GM21447 (cell line): ENCODE data around the gene GMDS.

ENCODE experiments used
- ATAC-seq: cut with Tn5 transposase; IDR thresholded peaks from one replicate; pipeline ENCODE4 v1.9.1; 2021; ENCODE audit not compliant: unreplicated experiment

The GMDS gene

DNA sequence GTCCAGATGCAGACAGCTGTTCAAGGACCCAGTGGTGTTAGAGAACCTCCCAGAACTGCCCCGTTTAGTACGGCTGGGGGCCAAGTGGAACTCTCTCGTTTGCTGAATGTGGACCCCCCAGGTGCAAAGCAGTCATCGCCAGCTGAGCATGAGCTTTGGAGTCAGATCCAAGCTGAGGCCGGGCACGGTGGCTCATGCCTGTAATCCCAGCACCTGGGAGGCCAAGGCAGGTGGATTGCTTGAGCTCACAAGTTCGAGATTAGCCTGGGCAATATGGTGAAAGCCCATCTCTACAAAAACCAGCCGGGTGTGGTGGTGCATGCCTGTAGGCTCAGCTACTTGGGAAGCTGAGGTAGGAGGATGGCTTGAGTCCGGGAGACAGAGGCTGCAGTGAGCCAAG is 606.0 kb downstream of the GMDS start:
- ATAC-seq = no peak

DNA sequence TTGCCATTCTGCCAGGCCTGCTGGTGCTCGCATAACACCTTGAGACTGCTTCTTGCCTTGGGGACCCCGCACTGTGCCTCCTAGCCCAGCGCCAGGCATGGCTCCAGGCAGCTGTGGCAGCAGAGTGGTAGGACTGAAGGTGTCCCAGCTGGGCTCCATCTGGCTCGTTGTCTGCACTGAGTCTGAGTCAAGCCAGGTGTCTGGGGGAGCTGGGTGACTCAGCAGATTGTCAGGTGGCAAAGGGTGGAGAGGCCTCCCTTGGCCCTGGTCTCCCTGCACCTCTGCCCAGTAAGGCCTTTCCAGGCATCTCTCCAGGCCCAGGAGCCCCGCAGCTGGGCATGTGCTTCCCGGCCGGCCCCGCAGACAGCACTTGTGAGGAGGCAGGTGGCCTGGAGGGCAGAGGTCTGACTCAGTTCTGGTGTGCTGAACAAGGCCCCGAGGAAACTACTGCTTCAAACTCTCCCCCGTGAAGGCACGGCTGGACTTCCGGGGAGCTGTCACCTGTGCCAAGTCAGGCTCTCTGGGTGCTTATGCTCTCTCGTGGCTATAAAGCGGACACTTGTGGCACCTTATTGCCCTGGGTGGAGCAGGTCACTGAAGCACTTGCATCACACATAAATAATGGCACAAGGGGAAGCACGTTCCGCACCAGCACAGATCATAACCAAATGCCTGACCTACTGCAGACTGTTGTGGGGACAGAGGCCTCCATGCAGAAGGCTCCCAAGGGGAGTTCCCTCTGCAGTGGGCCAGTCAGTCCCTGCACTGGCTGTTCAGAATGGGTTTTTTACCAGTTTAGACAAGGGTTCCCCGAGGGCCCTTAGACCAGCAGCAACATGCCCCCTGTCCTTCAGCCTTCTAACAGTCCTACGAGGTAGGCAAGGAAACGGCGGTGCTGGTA is 608.2 kb downstream of the GMDS start:
- ATAC-seq = no peak

DNA sequence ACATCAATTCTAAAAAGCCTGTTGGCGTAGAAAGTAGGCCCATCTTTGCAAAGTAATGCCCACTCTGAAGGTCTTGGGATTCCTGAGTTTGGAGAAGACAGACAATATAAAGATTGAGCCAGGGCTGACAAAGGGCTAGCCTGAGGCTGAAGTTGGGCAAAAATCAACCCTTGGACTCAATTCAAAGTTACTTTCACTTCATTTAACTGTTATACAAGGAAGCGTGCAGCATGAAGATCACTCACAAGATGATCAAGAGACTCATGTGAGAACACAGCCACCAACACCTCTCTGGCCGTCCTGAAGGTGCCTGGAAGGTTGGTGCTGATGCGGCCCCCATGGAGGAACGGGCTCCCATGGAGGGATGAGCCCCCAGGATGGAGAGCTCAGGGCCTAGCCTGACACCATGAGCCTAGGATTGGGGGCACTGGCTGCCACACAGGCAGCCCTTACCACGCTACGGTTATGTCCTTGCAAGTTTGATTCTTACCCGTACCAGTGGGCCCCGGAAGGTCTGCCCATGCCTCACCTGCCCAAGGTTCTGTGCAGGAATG is 609.1 kb downstream of the GMDS start:
- no peak for ATAC-seq

DNA sequence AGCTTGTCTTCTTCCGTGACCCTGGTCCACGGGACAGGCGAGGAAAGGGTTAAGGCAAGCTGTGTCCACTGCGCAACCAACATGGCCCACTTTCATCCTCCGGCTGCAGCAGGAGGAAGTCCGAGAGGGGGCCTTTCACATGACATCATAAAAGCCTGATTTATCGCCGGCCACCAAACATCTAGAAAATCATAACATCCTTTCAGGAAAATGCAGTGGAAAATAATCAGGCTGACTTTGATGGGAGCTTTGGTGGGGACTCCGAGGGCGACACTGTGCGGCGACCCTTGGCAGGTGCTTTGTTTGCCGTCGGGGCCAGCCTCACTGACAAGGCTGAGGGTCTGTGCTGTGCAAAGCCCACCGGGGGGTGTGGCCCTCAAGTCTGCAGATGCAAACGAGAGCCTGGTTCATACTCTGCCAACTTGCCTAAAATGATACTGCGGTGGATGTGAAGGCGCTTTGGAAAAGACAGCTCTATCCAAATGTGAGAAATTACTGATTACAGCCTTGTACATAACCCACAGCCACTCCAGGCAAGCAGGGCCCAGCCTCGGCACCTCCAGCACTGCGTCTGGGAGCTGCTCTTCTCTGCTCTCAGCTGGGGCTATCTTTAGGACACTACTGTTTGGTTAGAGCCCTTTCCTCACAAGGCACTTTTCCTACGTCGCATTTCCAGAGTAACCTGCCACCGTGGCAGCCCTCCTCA is 609.9 kb downstream of the GMDS start:
- no peak for ATAC-seq

DNA sequence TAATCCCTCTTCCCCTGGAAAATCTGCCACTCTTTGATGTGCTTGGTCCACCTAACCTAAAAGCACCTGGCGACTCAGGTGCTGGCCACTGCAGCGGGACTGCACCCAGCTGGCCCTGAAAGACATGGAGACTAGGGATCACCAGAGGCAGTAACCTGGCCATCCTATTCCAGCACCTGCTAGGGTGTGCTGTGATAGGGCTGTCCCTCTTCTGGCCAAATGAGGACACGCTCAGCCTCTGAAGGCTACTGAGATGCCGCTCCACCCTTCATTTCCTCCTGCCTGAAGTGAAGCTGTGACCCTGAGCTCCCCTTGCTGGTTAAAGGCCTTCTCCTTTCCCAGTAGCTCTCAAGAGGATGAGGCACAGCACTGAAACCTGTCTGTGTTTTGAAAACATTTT is 611.3 kb downstream of the GMDS start:
- ATAC-seq = no peak

GRCh38 chr6:1633366-1634021 is 611.9 kb downstream of the GMDS start:
- no peak for ATAC-seq

- ATAC-seq = no peak
Measured at GRCh38 chr6:1631251-1631650, 614.2 kb downstream of the GMDS start.

- no peak for ATAC-seq
Measured at GRCh38 chr6:1630771-1631217, 614.6 kb downstream of the GMDS start.

DNA sequence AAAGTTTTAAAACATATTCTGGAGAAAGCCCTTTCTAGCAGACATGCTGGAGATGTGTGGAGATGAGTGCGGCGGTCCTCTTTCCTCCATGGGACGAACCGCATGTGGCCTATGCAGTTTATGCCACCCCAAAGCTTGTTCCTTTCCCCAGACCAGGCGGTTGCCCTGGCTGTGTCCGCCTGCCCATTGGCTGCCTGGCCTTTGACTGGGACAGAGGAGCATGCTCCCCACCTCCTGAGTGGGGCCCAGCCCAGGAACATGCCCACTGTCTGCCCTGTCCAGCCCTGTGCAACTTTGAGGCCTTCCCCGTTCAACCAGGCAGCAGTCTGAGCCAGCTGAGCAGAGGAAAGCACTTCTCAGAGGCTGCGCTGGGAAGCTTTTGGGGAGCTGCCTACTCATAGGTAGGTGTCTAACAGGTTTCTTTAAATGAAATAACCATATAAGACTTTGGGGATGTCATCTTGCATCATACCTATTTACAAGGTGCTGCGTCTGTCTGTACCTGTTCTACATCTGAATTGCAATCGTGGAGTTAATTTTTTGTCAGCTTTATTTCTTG is 615.1 kb downstream of the GMDS start:
- no peak for ATAC-seq

DNA sequence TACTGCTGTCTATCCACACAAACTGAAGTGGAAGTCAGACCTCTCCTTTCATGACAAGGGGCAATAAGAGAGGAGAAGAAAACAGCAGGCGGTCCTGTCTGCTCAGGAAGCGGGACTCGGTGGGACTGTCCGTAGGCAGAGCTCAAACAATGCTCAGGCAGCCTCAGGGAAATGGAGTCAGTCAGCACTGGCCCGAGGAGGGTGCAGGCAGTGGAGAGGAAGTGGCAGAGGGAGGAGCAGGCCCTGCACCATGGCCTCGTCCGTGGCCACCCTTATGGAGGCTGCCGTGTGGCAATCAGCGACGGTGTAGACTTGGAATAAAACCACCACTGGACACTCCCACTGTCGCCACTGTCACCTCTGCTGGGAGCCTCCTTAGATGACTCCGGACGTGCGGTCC is 616.1 kb downstream of the GMDS start:
- ATAC-seq = no peak

- ATAC-seq = no peak
Measured at GRCh38 chr6:1627827-1628560, 617.4 kb downstream of the GMDS start.

GRCh38 chr6:1626481-1626880 is 618.9 kb downstream of the GMDS start:
- ATAC-seq = no peak

DNA sequence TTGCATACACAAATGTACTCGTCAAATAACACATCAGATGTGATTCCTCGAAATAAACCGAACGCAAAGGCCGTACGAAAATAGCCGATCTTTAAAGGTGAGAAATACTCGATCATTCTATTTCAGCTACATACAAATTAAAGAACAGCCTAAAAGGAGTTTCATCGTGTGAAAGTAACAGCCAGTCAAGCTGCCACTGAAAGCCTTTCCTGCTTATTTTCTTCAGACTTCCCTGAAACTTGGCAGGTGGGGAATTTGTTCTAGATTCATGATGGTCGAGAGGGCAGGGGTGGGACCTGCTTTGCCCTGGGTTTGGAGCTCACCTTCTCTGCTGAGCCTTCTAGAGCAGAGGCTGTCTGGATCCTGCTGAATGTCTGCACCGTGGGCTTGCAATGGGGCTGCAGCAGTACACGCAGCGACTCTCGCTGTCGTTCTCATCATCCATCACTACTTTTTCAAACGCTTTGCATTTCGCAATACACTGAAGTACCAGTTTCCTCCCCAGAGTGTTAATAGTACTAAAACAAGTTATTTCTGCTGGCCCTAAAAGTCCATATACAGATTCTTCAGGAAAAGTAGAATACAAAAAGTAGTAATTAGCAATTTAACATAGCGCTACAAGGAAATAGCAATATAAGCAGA is 619.5 kb downstream of the GMDS start:
- no peak for ATAC-seq

DNA sequence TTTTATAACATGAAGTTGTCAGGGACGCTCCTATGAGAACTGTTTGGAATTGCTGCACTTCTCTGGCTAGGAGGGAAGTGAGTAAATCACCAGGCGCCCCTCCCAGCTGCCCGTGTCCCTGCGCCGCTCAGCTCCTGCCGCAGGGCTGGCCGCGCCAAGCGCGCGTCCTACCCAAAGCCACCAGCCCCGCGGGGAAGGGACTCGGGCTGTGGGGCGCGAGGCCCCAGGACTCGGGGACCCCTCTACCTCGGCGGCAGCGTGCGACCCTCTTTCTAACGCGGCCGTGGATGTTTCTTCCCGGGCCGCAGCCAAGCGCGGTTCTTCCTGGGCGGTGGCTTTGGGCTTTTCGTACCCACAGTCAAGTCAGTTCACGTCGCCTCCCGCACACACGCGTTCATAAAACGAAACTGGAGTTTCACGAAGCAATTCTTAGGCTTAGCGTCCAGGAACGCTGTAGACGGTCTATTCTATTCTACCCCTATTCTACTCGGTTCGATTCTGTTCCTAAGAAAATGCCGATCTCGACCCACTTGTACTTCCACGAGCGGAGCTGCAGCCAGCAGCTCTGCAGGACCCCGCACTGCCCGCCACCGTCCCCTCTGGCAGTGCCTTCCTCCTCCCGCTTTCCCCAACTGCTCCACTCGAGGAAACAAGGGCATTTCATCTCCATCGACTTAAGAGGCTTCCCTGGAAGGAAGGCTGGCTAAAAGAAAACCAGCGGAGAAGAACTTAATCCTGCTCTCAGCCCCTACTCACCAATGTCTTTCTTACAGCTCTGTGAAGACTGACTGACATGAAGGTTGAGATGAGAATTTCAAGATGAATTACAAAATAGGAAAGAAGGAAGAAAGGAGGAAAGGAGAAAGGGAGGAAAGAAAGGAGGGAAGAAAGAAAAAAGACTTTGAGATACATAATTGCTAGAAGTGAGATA is 620.3 kb downstream of the GMDS start:
- peak; percentile 32 for ATAC-seq

- ATAC-seq = peak; percentile 56
Measured at GRCh38 chr6:1624058-1624850, 621.2 kb downstream of the GMDS start.

- ATAC-seq = no peak
Measured at GRCh38 chr6:1623769-1624057, 621.7 kb downstream of the GMDS start.

GRCh38 chr6:1622851-1623768 is 622.3 kb downstream of the GMDS start:
- ATAC-seq = no peak
